ENCODE measurements around the gene MYH9.

- TF ChIP-seq EZH2phosphoT487 (IDR thresholded peaks at IDR 0.05; ENCODE audit: borderline replicate concordance, low read depth, low read length) (no peak), CTCF (conservative IDR thresholded peaks at IDR 0.05; ENCODE audit: low read length) (no peak)
Measured at GRCh38 chr22:36237462-36238372, 150.1 kb downstream of the MYH9 start.
